SK-N-DZ (cell line): Measurements from ENCODE around the gene SPOCK1.
"Not testable (repeated sequence)": the region's sequence is repeated elsewhere in the genome, so short reads cannot be mapped to it uniquely, and the experiment has no call there.

Experiments used
- DNase-seq: peaks from one replicate; pipeline ENCODE4 v3.0.0-alpha.2; 2015; ENCODE audit warnings: low spot score
- small RNA-seq, 2 experiments: library from RNA; depleted of rRNA; stranded (forward); fragments of <200 nt; gene quantifications; one replicate each; pipeline ENCODE3, GENCODE V24; 2014

Gene SPOCK1

GRCh38 chr5:136954142-136954541, 545.0 kb downstream of the SPOCK1 start:
- not testable (repeated sequence) for DNase-seq

- DNase-seq = not testable (repeated sequence)
These were observed 545.6 kb downstream of the SPOCK1 start for GRCh38 chr5:136953346-136954069.

DNA sequence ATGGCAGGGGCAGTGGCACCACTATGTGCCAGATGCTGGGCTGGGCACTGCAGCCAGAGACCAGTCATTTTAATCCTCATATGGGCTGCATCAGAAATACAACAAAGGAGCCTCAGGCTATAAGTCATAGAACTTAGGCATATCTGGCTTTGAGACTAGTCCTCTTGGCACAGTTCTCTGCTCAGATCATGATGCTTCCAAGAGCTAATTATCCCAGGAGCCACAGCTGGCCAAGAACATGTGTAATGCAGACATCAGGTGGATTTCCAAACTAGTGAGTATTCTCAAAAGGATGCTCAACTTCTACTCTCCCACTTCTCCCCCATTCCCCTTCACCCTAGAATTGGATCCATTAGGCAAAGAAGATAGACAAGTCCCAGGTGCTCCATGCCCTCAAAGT, 571.6 kb downstream of the SPOCK1 start:
- DNase-seq = no peak

DNA sequence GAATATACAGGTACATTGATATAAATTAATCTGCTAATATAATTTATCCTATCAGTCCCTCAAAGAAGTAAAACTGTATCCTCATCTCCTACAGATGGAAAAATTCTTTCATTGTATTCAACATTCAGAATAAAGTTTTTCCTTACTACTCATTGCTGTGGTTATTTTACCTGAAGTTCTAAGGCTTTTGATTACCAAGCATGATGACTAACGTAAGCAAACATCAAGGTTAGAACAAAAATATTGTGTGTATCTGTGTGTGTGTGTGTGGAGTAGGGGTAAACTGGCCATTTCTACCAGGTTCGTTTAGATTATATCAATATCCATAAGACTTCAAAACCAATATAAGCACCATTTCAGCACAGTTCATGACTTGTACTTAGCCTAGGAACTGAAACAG, 573.1 kb downstream of the SPOCK1 start:
- DNase-seq = no peak

Small RNA genes lying within 50 kb of the gene (small RNA-seq; reads per million reads assigned to genes)
- gene RNA5SP193 = 0 reads per million in 2 experiments
